ENCODE data around the gene HAUS8.
"Not testable (repeated sequence)": the region's sequence is repeated elsewhere in the genome, so short reads cannot be mapped to it uniquely, and the experiment has no call there.

Gene HAUS8

DNA sequence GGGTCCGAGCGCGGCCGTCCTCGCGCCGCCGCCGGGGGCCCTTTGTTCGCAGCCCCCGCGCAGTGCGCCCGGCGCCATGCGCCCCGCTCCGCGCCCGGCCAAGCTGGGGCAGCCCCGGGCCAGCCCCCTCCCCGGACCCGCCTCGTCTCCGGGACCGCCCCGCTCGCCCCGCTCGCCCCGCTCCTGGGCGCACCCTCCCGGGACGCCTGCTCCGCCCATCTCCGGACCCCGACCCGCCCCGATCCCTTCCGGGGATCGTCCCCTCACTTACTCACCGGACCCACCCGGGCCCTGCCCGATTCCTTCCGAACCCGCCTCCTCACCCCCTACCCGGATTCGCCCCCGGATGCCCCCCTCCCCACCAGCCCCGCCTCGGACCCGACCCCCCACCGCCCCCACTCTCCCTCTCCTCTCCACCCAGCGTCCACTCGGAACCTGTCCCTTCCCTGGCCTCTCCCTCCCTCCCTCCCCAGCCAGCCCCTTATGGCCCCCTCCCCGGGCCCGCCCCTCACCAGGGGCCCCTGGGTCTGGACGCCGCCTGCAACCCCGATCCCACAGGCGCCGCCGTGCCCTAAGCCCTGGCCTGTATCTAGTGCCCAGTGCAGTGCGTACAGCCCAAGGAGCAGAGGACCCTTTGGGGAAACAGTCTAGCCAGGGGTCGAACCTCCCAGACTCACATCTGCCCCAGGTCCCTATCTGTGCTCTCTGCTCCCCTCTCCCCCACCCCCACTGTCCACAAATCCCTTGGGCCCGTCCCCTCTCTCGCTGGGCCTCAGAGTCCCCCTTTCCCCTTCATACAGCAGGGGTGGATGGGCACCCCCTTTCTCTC lies 48.3 kb downstream of the HAUS8 start, which contains the start of gene CPAMD8:
TSS of gene CPAMD8 (minus strand) at position 105 of the 829 bp plus-strand sequence. CDS start 168 bp downstream, outside the sequence.
- no peak for DNase-seq

DNA sequence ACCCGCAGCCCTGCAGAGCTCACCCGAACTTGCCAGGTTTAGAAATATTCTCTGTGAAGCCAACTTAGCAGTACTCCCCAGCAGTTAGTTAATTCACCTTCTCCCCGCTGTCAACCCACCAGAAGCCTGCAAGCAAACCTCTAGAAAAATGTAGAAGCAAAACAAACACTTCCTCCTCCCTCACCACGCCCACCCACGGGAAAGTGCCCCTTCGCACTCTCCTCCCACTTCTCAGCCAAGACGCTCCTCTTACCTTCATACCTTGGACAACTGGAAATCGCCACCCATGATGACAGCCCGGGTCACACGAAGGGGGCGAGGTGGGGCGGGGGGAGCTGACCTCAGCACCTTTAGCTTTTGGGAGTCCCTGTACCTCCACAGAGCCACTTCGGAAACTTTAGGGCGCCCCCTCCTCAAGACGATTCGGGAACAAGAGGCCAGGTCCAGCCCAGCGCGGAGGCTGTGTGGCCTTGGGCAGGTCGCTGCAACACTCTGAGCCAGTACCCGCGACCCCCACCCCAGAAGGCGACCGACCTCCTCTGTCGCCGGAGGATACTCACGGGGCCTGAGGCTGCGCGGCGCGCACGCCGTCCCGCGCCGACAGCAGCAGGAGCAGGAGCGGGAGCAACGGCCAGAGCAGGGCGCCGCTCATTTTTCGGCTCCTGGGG lies 49.1 kb downstream of the HAUS8 start:
- no peak for DNase-seq

DNA sequence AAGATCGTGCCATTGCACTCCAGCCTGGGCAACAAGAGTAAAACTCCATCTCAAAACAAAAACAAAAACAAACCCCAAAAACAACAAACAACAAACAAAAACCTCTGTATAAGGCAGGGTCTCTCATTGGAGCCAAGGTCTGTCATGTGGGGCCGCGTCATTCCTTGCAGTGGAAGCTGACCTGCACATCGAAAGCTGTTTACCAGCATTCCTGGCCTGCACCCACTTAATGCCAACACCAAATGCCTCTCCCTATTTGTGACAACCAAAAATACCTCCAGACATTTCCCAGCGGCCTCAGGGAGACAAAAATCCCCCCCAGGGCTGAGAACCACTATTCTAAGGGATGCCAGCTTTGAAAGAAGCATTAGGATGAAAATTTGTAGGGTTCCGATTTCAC lies 49.9 kb downstream of the HAUS8 start:
- DNase-seq = no peak

DNA sequence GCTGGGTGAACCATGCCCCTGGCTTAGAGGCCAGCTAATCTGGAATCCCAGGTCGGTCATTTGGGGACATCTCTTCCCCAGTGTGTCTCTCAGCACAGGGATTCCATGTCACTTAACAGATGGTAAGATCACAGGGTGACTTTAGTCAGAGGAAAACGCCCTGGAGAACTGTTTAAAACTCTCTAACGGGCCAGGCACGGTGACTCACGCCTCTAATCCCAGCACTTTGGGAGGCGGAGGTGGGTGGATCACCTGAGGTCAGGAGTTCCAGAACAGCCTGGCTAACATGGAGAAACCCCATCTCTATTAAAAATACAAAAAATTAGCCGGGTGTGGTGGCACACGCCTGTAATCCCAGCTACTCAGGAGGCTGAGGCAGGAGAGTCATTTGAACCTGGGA lies 50.3 kb downstream of the HAUS8 start:
- DNase-seq = not testable (repeated sequence)

DNA sequence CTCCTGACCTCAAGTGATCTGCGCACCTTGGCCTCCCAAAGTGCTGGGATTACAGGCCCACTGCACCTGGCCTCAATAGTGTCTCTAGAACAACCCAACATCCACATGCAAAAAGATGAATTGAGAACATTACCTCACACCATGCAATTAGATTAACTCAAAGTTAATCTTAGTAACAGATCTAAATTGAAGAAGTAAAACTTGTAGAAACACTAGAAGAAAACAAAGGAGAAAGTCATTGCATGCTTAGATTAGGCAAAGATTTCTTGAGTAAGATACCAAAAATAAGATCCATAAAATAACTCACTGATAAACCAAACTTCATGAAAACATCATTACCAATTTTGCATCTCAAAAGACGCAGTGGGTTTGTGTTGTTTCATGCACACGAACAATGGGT lies 51.4 kb downstream of the HAUS8 start:
- no peak for DNase-seq

DNA sequence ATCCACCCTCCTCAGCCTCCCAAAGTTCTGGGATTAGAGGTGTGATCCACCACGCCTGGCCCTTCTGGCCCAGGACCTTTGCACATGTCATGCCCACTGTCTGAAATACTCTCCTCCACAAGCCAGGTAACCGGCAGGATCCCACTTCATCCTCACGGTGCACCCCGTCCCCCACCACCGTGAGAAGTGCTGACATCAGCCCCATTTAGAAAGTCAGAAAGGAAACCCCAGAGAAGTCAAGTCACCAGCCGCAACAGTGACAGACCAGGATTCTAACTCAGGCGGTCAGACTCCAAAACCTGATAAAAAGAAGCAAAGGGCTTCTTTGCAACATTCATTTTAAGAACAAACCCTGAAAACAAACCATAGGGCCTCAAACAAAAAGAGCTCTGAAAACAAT lies 52.5 kb downstream of the HAUS8 start:
- DNase-seq = no peak

DNA sequence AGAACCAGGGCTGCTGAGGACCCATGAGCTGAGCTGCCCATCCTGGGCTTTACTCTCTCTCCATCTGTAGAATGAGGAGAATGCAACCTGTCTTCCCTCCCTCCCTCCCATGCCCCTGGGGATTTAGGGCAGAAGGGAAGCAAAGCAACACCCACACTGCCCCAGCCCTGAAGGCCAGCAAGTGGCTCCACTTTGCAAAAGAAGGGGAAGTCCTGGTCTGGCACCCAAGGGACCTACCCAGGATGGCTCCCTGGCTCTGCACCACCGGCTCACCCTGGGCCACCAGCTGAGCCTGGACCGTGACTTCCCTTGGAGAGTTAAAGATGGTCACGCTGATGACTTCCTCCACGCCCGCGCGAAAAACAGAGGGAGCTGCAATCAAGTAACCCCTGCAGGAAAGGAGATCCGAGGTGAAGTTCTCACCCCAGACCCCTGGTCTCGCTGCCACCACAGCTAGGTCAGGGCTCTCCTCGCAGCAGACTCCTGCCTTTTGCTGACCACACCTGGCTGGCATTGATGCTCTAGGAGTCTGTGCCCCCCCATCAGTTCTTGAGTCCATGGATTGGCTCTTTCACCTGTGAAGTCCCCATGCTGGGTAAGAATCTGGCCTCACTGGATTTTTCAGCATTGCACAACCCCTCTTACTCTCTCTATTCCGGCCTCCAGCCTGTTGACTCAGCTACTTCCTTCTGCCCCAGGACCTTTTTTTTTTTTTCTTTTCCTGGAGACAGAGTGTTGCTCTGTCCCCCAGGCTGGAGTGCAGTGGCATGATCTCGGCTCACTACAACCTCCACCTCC lies 53.3 kb downstream of the HAUS8 start:
- DNase-seq = no peak

DNA sequence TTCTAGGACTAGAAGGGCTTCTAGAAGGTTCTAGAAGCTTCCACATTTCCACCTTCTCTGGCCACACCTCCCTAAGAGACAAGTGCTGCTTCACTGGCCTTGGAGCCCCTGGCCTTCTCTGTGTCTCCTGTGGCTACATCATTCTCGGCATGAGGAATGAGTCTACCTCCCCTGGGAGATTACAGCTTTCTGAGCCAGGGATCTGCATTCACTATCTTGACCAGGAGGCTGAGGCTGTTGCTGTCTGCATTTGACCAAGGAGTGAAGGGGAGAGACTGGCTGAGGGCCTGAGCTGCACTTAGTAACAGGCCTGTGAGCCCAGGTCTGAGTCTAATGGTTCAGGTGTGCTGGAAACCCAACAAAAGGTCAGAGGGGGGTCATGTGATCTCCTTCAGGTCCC lies 53.9 kb downstream of the HAUS8 start:
- no peak for DNase-seq

DNA sequence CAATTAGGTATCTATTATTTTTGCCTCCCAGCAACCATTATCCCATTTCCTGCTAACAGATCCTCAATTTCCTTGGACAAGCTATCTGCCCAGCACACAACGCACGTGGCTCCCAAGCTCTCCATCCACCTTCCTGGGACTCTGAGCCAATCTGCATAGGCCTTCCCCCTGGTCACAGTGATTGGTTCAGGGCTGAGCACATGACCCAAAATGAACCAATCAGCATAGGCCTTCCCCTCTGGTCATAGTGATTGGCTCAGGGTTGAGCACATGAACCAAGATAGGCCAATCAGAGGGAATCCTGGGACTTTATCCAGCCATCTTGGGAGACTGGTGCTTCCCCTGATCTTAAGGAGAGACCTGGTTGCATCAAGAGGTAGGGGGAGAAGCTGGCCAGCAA lies 54.4 kb downstream of the HAUS8 start:
- DNase-seq = no peak

DNA sequence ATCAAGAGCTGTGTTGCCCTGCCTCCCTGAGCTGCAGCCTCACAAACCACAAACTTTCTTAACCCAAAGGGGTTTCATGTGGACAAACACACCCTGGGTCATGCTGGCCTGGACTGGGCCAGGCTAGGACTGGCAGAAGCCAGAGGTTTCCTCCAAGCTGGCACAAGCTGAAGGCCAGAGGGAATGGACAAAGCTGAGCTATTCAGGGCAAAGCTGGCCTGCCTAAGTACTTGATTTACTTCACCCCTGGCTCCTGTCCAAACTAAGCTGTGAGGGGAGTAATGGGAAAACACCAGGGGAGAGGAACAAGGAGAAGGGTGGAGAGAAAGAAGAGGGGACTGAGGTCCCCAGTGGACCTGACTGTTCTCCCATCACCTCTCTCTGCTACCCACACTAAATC lies 54.9 kb downstream of the HAUS8 start:
- DNase-seq = no peak

DNA sequence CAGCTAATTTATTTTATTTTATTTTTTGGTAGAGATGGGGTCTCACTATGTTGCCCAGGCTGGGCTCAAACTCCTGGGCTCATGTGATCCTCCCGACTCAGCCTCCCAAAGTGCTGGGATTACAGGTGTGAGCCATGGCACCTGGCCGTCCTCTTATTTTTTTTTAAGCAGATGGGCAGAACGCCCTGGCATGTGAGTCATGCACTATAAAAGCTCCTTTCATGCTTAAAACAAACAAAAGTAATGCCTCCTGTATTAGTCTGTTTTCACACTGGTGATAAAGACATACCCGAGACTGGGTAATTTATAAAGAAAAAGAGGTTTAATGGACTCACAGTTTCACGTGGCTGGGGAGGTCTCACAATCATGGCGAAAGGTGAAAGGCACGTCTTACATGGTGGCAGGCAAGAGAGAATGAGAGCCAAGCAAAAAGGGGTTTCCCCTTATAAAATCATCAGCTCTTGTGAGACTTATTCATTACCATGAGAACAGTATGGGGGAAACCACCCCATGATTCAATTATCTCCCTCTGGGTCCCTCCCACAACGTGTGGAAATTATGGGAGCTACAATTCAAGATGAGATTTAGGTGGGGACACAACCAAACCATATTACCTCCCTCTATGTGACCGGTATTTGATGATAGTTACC lies 60.9 kb downstream of the HAUS8 start:
- DNase-seq = not testable (repeated sequence)

DNA sequence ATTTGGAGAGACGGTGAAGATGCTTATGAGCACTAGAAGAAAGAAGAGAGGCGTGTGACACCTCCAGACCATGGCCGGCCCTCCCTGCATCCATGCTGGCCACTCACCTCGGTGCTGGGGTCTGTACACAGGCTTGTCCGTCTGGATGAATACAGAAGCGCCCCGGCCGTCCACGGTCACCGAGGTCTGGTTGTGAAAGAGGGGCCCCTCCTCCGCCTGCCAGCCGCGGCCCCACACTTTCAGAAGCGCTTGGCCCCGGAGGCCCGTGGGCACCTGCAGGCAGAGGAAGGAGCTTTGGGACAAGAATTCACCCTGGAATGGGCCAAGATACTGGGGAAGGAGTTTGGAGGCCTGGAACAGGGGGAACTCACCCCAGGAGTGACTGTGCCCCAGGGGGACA lies 63.8 kb downstream of the HAUS8 start:
- no peak for DNase-seq

DNA sequence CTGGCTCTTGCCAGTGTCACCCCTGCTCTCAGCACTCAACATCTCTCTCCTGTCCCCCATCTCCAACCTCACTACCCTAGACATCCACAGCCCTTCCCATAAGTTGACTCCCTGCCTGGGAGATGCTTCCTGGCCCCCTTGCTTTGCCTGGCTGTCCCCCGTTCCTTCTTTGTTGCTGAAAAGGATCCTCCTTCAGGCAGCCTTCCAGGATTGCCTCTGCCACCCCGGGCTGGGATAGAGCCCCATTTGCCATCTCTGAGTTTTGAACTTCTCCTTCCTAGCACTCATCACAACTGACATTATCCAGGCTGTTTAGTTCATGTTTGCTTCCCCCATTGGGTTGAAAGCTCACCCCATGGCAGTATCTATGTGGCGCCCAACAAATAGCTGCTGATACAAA lies 68.7 kb downstream of the HAUS8 start:
- DNase-seq = no peak

DNA sequence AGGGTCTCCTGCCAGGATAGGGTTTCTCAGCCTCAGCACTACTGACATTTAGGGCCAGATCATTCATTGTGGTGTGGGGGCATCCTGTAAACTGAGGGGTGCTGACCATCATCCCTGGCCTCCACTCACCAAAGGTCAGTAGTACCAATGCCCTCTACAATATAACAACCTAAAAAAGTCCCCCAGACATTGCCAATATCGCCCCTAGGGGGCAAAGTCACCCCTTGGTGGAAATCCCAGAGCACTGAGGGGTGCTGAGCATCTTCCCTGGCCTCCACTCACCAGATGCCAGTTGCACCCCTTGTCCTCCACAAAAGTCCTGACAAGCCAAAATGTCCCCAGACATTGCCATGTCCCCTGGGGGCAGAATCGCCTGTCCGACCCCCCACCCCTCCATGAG lies 70.3 kb downstream of the HAUS8 start:
- DNase-seq = no peak

DNA sequence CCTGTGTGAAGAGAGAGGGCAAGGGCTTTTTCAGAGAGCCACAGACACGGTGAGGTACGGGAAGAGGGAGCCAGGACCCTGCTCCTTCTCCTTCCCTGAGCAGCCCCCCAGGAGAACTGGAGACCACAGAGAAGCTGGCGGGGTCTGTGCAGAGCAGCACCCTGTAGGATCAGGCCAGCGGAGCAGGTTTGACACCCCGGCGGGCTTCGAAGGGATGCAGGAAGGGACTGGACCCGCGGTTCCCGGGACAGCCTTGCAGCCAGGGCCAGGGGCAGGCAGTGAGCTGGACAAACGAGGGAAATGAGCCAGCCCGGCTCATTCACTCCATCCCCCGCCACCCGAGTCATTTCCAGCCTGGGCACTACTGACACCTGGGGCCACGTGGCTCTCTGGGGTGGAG lies 70.9 kb downstream of the HAUS8 start:
- DNase-seq = no peak

DNA sequence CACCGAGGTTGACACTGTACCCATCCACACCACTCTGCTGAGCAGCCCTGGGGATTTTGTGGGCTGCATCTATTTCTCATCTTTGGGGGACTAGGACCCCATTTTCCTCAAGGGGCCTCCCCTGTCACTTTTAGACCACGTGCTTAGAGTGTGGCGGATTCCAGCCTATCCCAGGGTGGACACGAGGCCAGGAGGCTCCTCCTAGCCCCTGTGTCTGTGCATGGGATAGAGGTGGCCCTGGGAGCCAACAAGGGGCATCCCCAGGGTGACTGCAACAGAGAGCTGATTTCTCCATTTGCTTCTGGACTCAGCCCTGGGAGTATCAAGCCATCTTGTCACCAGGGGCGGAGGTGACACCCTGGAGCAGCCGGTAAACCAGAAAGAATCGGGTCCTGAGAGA lies 72.8 kb downstream of the HAUS8 start:
- DNase-seq = no peak

DNA sequence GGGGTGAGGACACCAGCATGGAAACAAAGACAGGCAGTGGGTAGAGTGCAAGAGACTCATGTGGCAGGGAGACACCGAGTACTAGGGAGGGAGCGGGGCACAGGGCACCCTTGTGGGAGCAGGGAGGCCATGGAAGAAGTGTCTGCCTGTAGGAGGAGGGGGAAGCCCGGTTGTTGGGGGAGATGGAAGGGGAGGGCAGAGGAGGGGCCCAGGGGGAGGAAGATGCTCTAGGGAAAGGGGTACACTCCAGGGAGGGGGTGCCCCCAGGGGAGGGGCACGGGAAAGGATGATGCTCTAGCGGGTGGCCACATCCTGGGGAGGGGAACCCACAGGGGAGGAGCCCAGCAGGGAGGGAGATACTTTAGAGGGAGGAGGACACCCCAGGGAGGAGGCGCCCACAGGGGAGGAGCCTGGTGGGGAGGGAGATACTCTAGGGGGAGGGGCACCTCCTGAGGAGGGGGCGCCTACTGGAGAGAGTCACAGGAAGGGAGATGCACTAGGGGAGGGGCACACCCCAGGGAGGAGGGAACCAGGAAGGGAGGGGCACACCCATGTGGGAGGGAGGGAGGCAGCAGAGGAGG lies 73.6 kb downstream of the HAUS8 start:
- peak; percentile 43 for DNase-seq

All from activated CD8-positive, alpha-beta memory T cell treated with anti-CD3 and anti-CD28 coated beads, Interleukin-2, amount 50 U/mL, for 4 hours (primary cell).